ENCODE measurements around the gene MRPS12.

MRPS12 gene

DNA sequence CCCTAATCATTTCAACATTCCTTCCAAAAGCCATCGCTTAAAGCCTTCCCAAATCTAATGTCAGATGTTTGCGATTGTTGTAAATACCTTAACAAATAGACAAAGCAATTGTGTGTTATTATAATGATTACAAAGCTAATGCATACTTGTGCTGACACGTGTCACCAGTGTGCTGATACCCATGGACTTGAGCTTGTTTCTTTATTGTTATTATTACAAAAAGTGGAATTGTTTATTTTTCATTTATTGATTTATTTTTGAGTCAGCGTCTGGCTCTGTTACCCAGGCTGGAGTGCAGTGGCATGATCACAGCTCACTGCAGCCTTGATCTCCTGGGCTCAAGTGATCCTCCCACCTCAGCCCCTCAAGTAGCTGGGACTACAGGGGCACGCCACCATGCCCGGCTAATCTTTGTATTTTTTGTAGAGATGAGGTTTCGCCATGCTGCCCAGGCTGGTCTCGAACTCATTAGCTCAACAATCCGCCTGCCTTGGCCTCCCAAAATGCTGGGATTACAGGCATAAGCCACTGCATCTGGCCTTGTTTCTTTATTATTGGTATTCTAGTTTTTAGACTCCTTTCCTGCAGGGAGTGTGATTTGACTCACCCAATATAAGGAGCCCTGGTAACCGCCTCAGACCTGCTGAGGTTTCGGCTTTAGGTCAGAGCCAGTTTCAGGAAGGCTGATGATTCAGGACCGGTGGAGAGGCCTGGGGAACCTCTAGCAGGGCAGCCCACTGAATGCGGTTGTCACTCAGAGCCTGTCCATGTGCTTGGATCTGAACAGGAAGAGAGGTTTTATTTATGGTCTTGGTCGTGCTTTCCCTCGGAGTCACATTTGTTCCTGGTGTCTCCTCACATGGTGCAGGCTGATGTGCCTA lies 46.9 kb downstream of the MRPS12 start:
- no peak for DNase-seq

GRCh38 chr19:38978326-38978689 lies 47.6 kb downstream of the MRPS12 start:
- no peak for DNase-seq

DNA sequence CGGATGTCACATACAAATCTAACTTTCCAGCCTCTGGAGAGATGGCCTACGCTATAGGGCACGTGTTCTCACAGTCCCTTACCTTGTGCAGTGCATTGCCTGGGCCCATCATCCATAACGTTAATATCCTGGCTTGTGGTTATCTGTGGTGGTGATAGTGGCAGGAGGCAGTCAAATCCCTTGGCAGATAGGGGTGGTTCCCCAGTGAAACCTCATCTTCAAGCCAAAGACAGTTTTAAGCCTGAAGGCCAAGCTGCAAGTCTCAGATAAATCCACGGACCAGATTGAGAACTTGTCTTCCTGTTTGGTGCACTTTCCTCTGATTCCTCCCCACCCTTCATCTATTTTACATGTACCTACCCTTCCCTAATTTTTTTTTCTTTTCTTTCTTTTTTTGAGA lies 49.1 kb downstream of the MRPS12 start:
- no peak for DNase-seq

- no peak for DNase-seq
Measured at GRCh38 chr19:38980583-38981374, 50.0 kb downstream of the MRPS12 start.
